NCI-H748 (cell line): ENCODE results near the gene DOCK2.

Experiments
- DNase-seq: peaks from one replicate; lab custom pipeline; 2025; ENCODE audit not compliant: unreplicated experiment; lab: John Stamatoyannopoulos, UW

DOCK2 gene

DNA sequence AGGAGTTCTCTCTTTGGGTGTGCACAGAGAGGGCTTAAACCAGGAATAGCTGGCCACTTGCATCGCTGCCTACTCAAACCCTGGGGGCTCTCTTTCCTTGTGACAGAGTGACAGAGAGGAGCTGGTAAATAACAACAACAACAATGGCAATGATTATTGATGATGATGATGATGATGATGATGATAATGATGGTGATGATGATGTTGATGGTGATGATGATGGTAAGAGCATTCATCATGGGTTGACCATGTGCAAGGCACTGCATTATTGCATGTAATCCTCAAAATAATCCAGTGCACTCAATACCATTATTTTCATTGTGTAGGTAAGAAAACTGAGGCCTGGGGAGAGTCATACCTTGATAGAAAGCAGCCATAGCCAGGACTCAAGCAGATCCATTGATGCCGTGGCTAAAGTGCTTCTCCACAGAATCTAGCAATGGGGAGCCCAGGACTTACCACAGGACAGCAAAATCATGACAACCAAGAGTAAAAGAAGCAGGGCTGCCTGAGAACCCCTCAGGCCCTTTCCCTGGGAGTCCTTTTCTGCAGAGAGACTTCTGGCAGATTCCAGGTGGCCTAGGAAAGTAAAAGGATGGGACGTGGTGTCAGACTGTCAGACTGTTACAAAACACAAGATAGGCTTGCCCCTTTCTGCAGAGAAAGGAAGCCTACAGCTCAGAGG is 473.5 kb downstream of the DOCK2 start:
- no peak for DNase-seq

DNA sequence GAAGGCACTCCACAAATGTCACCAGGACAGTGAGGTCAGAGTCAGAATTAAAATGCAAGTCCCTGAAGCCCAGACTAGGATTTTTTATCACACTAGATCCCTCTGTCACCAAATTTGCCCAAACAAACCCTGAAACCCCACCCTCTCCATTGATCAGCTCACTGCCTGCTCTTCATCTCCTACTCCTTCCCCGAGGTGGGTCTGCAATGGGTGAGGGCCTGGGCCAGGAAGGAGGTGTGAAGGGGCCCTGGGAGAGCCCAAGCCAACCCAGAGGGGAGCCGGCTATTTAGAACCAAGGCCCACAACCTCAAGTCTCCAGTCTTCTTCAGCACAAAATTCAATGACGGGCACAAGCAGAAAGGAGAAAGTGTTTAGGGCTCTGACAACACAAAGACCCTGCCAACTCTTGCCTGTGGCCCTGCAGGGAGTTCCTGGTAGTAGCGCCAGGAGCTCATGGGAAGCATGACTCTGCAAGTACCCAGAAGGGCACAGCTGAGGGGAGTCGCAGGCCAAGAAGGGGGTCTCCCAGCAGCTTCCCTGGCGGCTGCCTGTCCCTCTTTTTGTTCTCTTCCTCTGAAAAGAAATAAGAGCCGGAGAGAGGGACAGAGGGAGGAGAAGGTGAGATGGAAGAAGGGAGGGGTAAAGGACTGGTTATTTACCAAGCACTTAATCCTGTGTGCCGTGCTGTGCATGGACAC is 474.2 kb downstream of the DOCK2 start:
- no peak for DNase-seq

DNA sequence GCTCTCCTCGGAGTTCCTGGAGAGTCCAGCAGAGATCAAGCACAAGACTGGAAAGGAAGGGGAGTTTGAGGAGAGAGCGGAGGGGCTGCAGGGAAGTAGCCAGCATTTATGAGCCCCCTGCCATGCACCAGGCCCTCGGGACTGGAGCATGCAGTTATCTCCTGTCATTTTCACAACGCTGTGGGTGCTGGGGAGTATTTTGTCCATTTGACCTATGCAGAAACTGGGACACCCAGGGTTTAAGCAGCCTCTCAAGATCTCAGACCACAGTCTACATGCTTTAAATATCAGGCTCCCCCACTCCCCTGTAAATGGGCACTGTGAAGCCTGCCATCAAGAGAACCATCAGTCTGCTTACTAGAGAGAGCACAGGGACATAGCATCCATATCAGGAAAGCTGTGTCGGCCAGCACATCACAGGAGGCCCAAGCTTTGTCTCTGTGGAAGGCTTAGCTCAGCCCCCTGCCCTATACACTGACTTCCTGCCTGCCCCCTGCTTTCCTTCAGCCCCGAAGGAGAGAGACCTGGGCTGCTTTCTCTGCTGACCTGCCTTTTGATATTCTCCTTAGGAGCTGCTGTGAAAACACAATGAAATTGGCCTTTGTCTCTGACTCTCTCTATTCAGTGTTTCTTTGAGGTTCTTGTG is 475.9 kb downstream of the DOCK2 start:
- DNase-seq, result no peak

DNA sequence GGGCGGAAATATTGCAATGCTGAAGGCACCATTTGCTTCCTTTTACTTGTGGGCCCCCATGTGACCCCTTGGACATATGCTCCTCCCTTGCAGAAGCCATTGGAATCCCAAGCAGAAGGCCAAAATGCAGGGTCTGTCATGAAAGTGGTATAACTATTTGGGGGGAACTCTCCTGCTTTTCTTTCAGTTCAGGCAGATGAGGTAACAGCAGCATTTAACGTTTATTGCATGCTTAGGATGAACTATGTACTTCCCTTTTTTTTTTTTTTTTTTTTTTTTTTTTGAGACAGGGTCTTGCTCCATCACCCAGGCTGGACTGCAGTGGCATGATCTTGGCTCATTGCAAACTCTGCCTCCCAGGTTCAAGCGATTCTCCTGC is 476.4 kb downstream of the DOCK2 start:
- no peak for DNase-seq

DNA sequence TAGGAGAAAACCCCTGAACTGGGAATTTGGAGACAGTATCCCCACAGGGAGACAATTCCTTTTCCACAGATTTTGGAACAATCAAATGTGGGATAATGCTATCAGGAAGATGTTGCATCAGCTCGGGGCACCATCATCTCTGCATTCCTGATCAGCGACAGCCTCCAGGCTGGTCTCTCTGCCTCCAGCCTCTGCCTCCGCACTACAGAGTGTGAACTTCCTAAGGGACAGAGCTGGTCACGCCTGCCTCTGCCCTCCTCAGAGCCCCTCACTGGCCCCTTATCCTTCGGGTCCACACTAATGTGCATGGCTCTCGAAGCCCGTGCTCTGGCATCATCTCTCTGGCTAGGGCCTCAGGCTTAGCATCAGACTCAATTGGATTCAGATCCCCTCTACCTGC is 477.2 kb downstream of the DOCK2 start:
- DNase-seq, result no peak

DNA sequence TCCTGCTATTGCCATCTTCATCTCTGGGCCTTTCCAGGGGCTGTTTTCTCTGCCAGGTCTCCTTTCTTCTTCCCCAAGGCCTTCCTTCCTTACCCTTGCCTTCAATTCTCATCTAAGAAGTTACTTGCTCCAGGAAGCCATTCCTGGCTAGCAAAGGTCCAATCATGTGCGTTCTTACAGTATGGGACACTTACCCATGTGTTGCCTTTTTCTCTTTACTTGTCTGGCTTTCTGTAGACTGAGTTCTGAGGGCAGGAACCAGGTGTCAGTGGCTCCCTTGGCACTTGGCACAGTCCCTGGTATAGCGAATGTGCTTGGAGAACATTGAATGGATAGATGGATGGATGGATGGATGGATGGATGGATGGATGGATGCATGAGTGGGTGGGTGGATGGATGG is 478.9 kb downstream of the DOCK2 start:
- DNase-seq, result no peak

DNA sequence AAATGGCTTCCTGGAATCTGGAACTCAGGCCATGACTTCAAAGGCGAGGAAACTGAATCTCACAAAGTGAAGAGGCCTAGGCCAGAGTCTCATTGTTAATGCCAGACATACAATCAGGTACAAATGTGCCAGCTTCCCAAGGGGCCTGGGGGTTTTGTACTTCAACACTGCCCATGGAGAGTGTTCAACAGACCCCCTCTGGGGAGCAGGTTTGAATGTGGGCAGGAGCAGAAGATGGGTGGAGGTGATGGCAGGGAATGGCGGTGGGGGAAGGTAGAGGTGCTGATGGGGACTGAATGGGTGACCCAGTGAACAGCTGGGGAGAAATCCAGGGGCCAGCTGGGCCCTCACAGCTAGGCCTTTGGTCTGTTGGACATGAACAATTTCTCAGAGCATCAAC is 480.7 kb downstream of the DOCK2 start:
- DNase-seq, result no peak

DNA sequence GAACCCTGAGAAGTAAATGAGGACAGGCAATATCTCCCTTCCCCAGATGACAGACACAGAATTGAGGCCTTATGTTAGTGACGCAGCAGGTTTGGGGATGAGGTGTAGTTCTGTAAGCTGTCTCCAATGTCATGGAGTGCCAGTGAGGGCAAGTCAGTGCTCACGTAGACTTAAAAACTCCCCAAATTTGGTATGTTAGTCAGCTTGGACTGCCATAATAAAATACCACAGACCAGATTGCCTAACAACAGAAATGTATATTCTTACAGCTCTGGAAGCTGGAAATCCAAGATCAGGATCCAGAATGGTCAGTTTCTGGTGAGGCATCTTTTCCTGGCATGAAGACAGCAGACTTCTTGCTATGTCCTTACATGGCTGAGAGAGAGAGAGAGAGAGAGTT is 483.5 kb downstream of the DOCK2 start:
- DNase-seq, result no peak

DNA sequence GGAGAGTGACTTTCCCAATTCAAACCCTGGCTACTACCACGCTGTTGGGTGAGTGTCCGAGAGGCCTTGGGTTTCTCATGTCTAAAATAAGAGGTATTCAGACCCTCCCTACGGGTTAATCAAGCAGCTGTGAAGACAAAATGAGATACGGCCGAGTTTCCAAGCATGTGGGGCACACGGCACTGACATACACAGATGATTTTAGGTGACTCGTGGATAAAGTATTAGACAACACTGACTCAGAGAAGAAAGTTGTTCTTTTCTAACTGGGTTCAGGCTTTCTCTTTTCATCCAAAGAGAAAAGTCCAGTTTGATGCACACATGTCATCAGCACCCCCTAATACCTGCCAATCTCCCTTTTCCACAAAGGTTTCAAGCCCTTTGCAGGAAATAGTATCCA is 484.2 kb downstream of the DOCK2 start:
- DNase-seq, result no peak

DNA sequence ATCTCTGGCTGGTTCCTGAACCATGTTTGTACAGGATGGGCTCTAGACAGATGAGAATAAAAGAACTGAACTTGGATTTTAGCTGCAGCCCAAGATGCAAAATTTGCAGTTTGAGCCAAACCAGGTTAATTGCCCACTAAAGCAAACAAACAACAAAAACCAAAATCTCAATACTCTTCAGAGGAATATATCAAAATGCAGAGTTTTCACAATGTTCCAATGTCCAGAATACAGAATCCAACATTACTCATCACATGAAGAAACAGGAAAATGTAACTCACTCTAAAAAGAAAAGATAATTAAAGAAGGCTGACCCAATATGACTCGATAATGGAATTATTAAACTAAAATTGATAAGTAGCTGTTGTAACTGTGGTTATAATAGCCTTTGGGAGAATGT is 489.0 kb downstream of the DOCK2 start:
- no peak for DNase-seq

DNA sequence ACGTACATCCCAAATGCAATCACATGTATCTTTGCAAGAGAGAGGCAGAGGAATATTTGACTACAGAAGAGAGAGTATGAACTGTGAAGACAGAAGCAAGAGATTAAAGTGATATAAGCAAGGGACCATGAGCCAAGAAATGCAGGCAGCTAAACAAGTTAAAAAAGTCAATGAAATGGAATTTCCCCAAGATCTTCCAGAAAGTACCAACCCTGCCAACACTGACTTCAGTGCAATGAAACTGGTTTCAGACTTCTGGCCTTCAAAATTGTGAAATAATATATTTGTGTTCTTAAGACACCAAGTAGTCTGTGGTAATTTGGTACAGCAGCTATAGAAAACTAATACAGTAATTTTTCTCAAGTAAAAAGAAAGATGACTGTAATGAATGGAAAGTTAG is 489.6 kb downstream of the DOCK2 start:
- no peak for DNase-seq

DNA sequence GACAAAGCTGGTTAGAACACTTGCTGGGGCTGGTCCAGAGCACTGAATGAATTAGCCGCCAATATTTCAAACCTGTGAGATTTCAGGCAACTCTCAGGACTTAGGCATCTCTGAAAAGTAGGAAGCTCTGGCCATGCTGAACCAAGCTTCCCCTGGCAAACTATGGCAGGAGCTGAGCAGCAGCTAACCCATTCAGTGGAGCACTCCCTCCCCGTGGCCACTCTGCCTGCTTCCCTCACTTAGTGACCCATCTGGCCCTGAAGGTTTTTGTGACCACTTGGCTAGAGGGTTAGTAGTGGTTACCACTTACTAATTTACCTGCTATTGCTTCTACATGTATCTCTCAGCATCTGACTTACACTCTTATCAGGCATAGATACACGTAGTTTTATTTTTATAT is 494.2 kb downstream of the DOCK2 start:
- DNase-seq, result no peak

DNA sequence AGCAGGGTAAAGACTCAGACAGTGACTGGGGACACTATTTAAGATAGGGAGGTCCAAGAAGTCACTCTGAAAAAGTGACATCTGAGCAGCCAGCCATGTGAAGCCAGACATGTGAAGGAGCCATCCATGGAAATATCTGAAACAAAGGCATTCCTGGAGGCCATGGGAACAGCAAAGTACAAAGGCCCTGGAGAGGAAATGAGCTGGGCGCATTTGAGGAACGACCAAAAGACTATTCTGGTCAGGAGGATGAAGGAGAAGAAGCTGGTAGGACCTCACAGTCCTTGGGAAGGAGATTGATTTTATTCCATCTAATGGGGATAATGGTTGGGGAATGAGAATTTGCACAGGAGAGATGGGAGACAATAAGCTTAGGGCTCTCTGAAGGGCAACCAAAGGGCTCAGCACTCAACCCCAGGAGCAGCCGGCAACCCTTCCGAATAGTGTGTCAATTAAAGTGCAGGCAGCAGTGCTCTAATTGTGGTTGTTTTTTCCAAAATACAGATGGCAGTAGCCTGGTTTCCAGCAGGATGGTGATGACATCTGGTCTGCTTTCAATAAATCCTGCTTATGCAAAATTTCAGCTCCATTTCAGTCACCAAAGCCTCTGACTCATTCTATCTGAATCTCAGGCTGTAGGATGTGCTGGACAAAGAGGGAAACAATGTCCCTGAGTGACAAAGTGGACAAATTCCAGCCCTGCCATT is 495.3 kb downstream of the DOCK2 start:
- no peak for DNase-seq
